PFSK-1 (cell line): ENCODE results near the gene SUPT3H.

Experiments used
- FOXP2 ChIP-seq: optimal IDR thresholded peaks from 2 replicates; pipeline ENCODE3; 2011; ENCODE audit warnings: borderline replicate concordance, control low read depth, inconsistent platforms; ENCODE audit not compliant: insufficient read depth; ENCODE audit errors: extremely low read length, extremely low read depth
- POLR2AphosphoS5 ChIP-seq: IDR thresholded peaks from 2 replicates; pipeline ENCODE4 v1.6.1; 2012; ENCODE audit warnings: low read depth, mild to moderate bottlenecking, control low read depth, low read length, moderate library complexity
- SIN3A ChIP-seq: IDR thresholded peaks from 2 replicates; pipeline ENCODE4 v1.6.1; 2012; ENCODE audit warnings: mild to moderate bottlenecking, low read length, moderate library complexity, borderline replicate concordance; ENCODE audit not compliant: insufficient read depth
- TAF1 ChIP-seq: IDR thresholded peaks from 2 replicates; pipeline ENCODE4 v1.6.1; 2012; ENCODE audit warnings: low read length, control low read depth, borderline replicate concordance; ENCODE audit not compliant: insufficient read depth
- TF ChIP-seq, protein P1 (sequence below), 2 experiments: IDR thresholded peaks; 2 replicates each; pipeline versions ENCODE4 v1.6.1 to v1.8.0; 2011 to 2012; ENCODE audit warnings: low read depth in 2 of 2, low read length in 2 of 2, control low read depth in 1 of 2, inconsistent platforms in 1 of 2, mild to moderate bottlenecking in 1 of 2, moderate library complexity in 1 of 2; ENCODE audit not compliant: insufficient read depth in 1 of 2

DNA sequence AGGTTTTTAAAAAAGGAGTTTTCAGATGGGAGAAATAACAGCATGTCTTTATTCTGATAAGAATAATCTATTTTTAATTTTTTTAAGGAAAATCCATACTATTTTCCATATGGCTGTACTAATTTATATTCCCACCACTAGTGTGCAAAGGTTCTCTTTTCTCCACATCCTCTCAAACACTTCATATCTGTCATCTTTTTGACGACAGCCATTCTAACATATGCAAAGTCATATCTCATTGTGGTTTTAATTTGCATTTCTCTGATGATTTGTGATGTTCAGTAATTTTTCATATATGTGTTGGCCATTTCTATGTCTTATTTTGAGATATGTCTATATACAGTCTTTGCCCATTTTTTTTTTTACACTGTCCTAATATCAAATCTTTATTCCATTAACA, 330.2 kb downstream of the SUPT3H start:
- no peak for TF ChIP-seq POLR2AphosphoS5
- TF ChIP-seq TAF1, result no peak
- no peak for TF ChIP-seq SIN3A
- TF ChIP-seq, protein P1, sequence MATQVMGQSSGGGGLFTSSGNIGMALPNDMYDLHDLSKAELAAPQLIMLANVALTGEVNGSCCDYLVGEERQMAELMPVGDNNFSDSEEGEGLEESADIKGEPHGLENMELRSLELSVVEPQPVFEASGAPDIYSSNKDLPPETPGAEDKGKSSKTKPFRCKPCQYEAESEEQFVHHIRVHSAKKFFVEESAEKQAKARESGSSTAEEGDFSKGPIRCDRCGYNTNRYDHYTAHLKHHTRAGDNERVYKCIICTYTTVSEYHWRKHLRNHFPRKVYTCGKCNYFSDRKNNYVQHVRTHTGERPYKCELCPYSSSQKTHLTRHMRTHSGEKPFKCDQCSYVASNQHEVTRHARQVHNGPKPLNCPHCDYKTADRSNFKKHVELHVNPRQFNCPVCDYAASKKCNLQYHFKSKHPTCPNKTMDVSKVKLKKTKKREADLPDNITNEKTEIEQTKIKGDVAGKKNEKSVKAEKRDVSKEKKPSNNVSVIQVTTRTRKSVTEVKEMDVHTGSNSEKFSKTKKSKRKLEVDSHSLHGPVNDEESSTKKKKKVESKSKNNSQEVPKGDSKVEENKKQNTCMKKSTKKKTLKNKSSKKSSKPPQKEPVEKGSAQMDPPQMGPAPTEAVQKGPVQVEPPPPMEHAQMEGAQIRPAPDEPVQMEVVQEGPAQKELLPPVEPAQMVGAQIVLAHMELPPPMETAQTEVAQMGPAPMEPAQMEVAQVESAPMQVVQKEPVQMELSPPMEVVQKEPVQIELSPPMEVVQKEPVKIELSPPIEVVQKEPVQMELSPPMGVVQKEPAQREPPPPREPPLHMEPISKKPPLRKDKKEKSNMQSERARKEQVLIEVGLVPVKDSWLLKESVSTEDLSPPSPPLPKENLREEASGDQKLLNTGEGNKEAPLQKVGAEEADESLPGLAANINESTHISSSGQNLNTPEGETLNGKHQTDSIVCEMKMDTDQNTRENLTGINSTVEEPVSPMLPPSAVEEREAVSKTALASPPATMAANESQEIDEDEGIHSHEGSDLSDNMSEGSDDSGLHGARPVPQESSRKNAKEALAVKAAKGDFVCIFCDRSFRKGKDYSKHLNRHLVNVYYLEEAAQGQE (IDR thresholded peaks at IDR 0.05; ENCODE audit: insufficient read depth in 1 of 2, low read depth in 2 of 2, low read length in 2 of 2), result no peak
- TF ChIP-seq FOXP2, result no peak
